DND-41 (cell line): ENCODE data around the gene SCRG1.

Experiments used
- CTCF ChIP-seq: IDR thresholded peaks from 2 replicates; pipeline ENCODE4 v1.5.1; 2012; ENCODE audit warnings: borderline replicate concordance, low read length, moderate library complexity, mild to moderate bottlenecking; ENCODE audit not compliant: poor library complexity, severe bottlenecking; ENCODE audit errors: extremely low read depth
- EZH2 ChIP-seq: IDR thresholded peaks from 3 replicates; pipeline ENCODE4 v1.6.1; 2012; ENCODE audit warnings: borderline replicate concordance, low read depth, mild to moderate bottlenecking, moderate library complexity, low read length, inconsistent platforms; ENCODE audit not compliant: severe bottlenecking

- TF ChIP-seq CTCF (no peak), EZH2 (no peak)
These were observed 16.6 kb downstream of the SCRG1 start for GRCh38 chr4:173382349-173382748.
